ENCODE data around the gene CLDN34. TPM values are rescaled to one million over a fixed set of nuclear protein-coding genes. Genes with fewer than 3 reads are reported as not detected.

CLDN34 gene
- total RNA-seq, 1 donor from 2014 or later, result not detected

- Histone ChIP-seq H3K27ac (no peak overlapping the region), H3K4me3 (no peak overlapping the region), H3K27me3 (no peaks in the 10 kb centered on the region), H3K9me3 (no peaks in the 10 kb centered on the region), H3K4me1 (no peaks in the 10 kb centered on the region), H3K36me3 (no peaks in the 10 kb centered on the region)
- no peak for DNase-seq (ENCODE audit: low spot score in 2 of 2)
- TF ChIP-seq, protein P1, sequence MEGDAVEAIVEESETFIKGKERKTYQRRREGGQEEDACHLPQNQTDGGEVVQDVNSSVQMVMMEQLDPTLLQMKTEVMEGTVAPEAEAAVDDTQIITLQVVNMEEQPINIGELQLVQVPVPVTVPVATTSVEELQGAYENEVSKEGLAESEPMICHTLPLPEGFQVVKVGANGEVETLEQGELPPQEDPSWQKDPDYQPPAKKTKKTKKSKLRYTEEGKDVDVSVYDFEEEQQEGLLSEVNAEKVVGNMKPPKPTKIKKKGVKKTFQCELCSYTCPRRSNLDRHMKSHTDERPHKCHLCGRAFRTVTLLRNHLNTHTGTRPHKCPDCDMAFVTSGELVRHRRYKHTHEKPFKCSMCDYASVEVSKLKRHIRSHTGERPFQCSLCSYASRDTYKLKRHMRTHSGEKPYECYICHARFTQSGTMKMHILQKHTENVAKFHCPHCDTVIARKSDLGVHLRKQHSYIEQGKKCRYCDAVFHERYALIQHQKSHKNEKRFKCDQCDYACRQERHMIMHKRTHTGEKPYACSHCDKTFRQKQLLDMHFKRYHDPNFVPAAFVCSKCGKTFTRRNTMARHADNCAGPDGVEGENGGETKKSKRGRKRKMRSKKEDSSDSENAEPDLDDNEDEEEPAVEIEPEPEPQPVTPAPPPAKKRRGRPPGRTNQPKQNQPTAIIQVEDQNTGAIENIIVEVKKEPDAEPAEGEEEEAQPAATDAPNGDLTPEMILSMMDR (IDR thresholded peaks at IDR 0.05), result no peak
- intact Hi-C loops (cut with DNase I), result no loop called here
Observed at GRCh38 chrX:9980927-9981326, 13.8 kb downstream of the CLDN34 start.

GRCh38 chrX:9983441-9983840 lies 16.3 kb downstream of the CLDN34 start:
- H3K27me3 ChIP-seq, result no peaks in the 10 kb centered on the region
- H3K4me3 ChIP-seq, result no peak overlapping the region
- no peaks in the 10 kb centered on the region for H3K4me1 ChIP-seq
- H3K36me3 ChIP-seq, result no peaks in the 10 kb centered on the region
- TF ChIP-seq, protein P1 (IDR thresholded peaks at IDR 0.05), result no peak
- intact Hi-C loops (cut with DNase I), result no loop called here
- H3K27ac ChIP-seq, result no peak overlapping the region
- DNase-seq (ENCODE audit: low spot score in 2 of 2), result no peak
- no peaks in the 10 kb centered on the region for H3K9me3 ChIP-seq

- H3K36me3 ChIP-seq, result no peaks in the 10 kb centered on the region
- no peak overlapping the region for H3K27ac ChIP-seq
- no peaks in the 10 kb centered on the region for H3K4me1 ChIP-seq
- H3K27me3 ChIP-seq, result no peaks in the 10 kb centered on the region
- intact Hi-C loops (cut with DNase I), result no loop called here
- no peak for DNase-seq (ENCODE audit: low spot score in 2 of 2)
- TF ChIP-seq, protein P1 (IDR thresholded peaks at IDR 0.05), result no peak
- H3K4me3 ChIP-seq, result no peak overlapping the region
- no peaks in the 10 kb centered on the region for H3K9me3 ChIP-seq
Observed at GRCh38 chrX:9983846-9984245, 16.7 kb downstream of the CLDN34 start.

DNA sequence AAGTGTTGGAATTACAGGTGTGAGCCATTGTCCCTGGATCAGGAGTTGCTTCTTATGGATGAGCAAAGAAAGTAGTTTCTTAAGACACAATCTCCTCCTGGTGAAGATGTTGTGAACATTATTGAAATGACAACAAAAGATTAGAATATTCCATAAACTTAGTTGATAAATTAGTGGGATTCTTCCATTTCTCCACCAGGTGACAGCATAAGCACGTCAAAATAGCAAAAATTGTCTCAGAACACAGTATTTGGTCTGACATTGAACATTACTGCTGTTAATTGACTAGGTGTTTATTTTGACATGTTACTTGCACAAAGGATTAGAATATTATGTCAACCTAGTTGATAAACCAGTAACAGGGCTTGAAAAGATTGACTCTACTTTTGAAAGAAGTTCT lies 21.6 kb downstream of the CLDN34 start:
- no peak overlapping the region for H3K27ac ChIP-seq
- DNase-seq (ENCODE audit: low spot score in 2 of 2), result no peak
- intact Hi-C loops (cut with DNase I), result no loop called here
- H3K9me3 ChIP-seq, result no peaks in the 10 kb centered on the region
- H3K4me1 ChIP-seq, result no peaks in the 10 kb centered on the region
- no peaks in the 10 kb centered on the region for H3K27me3 ChIP-seq
- H3K4me3 ChIP-seq, result no peak overlapping the region
- TF ChIP-seq, protein P1 (IDR thresholded peaks at IDR 0.05), result peak in 2 of 3 experiments; percentile 9 to 33
- H3K36me3 ChIP-seq, result no peaks in the 10 kb centered on the region

DNA sequence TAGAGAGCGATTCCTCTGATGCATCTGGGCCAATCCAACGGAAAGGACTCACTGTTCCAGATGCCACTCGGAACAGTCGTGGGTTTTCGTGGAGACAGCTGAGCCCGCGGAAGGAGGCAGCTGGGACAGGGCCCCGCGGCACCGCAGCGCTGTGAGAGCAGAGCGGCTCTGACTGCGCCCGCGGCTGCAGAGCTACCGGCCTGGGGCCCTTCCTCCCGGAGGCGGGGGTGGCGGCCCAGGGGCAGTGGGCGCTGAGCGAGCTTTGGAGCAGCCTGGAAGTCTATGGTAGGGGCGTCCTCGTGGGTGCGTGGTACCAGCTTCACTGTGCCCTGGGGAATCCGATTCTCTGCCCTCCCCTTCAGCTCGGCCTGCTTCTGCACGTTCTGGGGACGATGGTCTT lies 24.9 kb downstream of the CLDN34 start:
- Histone ChIP-seq H3K36me3 (no peaks in the 10 kb centered on the region), H3K27me3 (no peaks in the 10 kb centered on the region), H3K9me3 (no peaks in the 10 kb centered on the region), H3K27ac (no peak overlapping the region), H3K4me3 (no peak overlapping the region), H3K4me1 (no peaks in the 10 kb centered on the region)
- TF ChIP-seq, protein P1 (IDR thresholded peaks at IDR 0.05), result no peak
- intact Hi-C loops (cut with DNase I), result no loop called here
- no peak for DNase-seq (ENCODE audit: low spot score in 2 of 2)

- Histone ChIP-seq H3K4me3 (no peak overlapping the region), H3K27ac (no peak overlapping the region), H3K36me3 (no peaks in the 10 kb centered on the region), H3K4me1 (no peaks in the 10 kb centered on the region), H3K27me3 (no peaks in the 10 kb centered on the region), H3K9me3 (no peaks in the 10 kb centered on the region)
- intact Hi-C loops (cut with DNase I), result no loop called here
- no peak for DNase-seq (ENCODE audit: low spot score in 2 of 2)
- TF ChIP-seq, protein P1 (IDR thresholded peaks at IDR 0.05), result no peak
Observed at GRCh38 chrX:9992724-9993123, 25.6 kb downstream of the CLDN34 start.
